Umbilical cord (tissue), 2 donors: ENCODE results near the gene FZD1. TPM values are rescaled to one million over a fixed set of nuclear protein-coding genes. Genes with fewer than 3 reads are reported as not detected.

Experiments used
- DNase-seq: peaks from one replicate; pipeline ENCODE4 v3.0.0-alpha.2; 2015; ENCODE audit warnings: low spot score
- total RNA-seq: library from RNA; depleted of rRNA; stranded (reverse); fragments of >200 nt; gene quantifications from one replicate; pipeline ENCODE4 v1.2.3, GENCODE V29; 2014; ENCODE audit warnings: low replicate concordance; ENCODE audit not compliant: insufficient read depth

Gene FZD1
- total RNA-seq, 1 donor from 2014 or later, result 33.9 TPM

DNA sequence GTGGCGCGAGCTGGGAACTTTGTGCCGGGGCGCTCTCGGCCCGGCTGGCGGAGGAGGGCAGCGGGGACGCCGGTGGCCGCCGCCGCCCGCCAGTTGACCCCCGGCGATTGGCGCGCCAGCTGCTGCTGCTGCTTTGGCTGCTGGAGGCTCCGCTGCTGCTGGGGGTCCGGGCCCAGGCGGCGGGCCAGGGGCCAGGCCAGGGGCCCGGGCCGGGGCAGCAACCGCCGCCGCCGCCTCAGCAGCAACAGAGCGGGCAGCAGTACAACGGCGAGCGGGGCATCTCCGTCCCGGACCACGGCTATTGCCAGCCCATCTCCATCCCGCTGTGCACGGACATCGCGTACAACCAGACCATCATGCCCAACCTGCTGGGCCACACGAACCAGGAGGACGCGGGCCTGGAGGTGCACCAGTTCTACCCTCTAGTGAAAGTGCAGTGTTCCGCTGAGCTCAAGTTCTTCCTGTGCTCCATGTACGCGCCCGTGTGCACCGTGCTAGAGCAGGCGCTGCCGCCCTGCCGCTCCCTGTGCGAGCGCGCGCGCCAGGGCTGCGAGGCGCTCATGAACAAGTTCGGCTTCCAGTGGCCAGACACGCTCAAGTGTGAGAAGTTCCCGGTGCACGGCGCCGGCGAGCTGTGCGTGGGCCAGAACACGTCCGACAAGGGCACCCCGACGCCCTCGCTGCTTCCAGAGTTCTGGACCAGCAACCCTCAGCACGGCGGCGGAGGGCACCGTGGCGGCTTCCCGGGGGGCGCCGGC lies 870 bp downstream of the FZD1 start:
- peak; percentile 65 for DNase-seq

DNA sequence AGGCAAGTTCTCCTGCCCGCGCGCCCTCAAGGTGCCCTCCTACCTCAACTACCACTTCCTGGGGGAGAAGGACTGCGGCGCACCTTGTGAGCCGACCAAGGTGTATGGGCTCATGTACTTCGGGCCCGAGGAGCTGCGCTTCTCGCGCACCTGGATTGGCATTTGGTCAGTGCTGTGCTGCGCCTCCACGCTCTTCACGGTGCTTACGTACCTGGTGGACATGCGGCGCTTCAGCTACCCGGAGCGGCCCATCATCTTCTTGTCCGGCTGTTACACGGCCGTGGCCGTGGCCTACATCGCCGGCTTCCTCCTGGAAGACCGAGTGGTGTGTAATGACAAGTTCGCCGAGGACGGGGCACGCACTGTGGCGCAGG lies 1.4 kb downstream of the FZD1 start:
- peak; percentile 9 for DNase-seq

DNA sequence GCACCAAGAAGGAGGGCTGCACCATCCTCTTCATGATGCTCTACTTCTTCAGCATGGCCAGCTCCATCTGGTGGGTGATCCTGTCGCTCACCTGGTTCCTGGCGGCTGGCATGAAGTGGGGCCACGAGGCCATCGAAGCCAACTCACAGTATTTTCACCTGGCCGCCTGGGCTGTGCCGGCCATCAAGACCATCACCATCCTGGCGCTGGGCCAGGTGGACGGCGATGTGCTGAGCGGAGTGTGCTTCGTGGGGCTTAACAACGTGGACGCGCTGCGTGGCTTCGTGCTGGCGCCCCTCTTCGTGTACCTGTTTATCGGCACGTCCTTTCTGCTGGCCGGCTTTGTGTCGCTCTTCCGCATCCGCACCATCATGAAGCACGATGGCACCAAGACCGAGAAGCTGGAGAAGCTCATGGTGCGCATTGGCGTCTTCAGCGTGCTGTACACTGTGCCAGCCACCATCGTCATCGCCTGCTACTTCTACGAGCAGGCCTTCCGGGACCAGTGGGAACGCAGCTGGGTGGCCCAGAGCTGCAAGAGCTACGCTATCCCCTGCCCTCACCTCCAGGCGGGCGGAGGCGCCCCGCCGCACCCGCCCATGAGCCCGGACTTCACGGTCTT lies 1.9 kb downstream of the FZD1 start:
- peak; percentile 15 for DNase-seq

- DNase-seq, result peak; percentile 25
Measured at GRCh38 chr7:91266689-91267090, 2.5 kb downstream of the FZD1 start.

DNA sequence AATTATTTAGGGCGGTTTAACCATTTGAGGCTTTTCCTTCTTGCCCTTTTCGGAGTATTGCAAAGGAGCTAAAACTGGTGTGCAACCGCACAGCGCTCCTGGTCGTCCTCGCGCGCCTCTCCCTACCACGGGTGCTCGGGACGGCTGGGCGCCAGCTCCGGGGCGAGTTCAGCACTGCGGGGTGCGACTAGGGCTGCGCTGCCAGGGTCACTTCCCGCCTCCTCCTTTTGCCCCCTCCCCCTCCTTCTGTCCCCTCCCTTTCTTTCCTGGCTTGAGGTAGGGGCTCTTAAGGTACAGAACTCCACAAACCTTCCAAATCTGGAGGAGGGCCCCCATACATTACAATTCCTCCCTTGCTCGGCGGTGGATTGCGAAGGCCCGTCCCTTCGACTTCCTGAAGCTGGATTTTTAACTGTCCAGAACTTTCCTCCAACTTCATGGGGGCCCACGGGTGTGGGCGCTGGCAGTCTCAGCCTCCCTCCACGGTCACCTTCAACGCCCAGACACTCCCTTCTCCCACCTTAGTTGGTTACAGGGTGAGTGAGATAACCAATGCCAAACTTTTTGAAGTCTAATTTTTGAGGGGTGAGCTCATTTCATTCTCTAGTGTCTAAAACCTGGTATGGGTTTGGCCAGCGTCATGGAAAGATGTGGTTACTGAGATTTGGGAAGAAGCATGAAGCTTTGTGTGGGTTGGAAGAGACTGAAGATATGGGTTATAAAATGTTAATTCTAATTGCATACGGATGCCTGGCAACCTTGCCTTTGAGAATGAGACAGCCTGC lies 3.1 kb downstream of the FZD1 start:
- peak; percentile 38 for DNase-seq

DNA sequence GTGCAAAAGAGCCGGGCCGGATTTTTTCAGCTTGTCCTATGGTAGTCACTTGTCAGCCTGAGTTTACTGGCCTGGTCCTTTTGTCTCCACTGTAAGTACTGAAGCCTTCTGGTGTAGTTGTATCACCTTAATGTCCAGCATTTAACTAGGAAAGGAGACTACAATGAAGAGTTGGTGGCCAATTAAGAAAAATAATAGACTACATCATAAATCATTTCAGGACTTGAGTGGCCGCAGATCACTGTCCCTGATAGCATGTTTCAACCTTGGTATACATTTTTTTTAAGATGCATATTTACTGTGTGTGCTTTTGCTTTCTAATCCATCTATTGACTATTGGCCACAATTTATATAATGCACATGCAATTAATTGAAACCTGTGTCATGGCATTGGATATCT lies 6.1 kb downstream of the FZD1 start:
- DNase-seq, result no peak

DNA sequence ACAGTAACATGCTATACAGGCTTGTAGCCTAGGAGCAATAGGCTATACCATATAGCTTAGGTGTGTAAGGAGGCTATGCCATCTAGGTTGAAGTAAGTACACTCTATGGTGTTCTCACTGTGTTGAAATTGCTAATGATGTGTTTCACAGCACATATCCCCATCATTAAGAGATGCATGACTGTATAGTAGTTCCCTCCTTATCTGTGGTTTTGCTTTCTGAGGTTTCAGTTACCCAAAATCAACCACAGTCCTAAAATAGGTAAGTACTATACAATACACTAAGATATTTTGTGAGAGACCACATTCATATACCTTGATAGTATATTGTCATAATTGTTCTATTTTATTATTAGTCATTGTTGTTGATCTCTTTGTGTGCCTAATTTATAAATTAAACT lies 12.7 kb downstream of the FZD1 start:
- no peak for DNase-seq

DNA sequence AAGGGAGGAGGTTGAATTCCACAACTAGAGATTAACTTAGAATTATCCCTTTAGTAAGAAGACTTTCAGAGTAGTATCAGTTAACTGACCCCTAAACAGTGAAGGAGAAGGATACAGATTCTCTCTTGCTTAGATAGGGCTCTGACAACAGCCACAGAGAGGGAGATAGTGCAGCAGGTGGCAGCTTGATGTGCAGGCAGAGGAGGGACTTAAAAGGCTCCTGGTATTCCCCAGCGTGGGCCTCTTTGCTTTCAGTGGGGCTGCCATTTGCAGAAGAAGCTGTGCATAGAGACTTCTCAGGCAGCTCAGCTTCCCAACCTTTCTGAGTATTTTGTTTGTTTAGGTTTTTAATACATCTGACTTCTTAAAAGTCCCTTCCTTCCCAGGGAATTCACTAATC lies 16.0 kb downstream of the FZD1 start:
- DNase-seq, result no peak

DNA sequence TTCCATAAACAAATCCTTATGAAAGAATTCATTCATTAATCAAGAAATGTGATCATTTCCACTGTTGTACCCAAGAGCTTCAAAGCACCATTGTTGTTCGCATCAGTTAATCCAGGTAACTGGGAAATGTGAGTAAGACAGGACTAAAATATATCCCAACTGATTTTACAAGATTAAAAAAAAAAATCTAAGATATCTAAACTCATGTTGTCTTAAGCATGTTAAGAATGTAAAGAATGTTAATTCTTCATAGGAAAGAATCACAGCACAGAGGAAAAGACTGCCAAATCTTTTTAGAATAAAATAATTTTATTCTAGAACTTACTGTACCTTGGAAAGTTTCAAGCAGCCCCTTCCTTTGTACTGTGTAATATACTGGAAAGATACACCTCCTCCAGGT lies 16.4 kb downstream of the FZD1 start:
- DNase-seq, result no peak

DNA sequence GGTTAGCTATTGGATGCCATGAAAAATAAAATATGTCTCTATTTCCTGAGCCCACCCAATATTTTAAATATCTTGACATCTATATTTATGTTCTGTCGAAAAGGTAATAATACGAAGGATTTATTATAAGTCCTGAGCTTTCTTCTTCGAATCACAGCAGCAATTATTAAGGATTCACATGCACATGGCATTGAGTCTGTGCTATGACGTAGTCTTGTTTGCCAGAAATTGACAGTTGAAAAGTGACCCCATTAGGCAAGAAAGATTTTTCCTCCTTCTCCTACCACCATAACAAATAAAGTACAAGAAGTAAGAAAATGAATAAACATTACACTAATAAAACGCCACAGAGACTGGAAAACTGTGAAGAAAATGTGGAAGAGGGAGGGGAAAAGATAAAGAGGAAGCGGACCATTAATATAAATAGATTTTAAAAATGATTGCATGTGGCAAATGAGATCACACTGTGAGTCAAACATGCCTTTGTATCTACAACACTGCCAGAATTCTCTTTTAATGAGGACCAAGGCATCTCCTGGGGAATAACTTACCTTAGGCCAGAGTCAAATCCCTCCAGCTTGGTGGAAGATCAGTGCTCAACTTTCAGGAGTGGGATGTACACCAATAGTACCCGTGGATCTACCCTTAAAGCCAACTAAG lies 21.6 kb downstream of the FZD1 start:
- no peak for DNase-seq

DNA sequence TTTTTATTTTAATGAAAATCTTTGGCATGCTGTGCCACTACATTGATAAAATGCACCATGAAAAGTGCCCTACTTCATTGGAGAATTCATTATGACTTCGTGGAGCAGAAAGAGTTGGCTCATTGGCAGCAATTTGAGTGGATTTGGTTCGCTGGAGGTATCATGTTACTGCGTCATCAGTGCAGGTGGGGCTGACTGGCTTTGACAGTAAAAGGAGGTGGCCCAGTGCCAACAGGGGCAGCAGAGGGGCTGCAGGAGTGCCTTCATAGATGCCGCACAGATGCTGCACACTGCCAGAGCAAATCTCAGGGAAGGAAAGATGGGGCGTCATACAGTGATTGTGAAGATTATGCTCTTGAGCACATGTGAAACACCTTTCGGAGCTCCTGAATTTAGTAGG lies 22.2 kb downstream of the FZD1 start:
- DNase-seq, result no peak

DNA sequence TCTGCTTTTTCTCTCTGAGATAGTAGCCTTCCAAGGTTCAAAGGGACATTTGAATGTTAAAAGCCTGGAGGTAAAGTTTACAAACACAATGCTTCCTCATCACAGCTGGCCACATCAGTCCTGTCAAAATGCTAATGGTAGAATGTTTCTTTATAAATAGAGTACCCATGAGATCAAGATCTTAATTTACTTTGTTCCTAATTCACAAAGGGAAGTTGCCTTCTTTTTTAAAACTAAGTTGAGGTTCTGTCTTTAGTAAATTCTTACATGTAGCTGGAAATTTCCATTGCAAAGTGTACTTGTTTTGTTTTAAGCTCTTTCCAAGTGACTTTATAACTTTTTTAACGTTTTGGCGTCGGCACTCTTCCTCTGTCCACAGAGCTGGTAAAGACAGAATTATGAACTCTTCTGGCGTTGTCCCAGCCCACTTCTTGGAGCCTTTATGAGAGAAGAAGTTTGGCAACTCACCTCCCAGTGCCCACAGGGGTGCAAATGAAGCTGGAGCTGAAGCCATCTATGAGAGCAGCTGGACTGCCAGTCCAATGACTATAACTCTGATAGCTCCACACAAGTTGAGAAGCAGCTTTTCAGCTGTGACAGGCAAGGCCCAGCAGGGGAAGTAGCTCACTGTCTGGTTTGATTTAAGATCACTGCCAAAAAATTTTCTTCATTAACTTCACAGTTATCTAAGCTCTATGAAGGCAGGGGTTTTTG lies 23.3 kb downstream of the FZD1 start:
- DNase-seq, result no peak

GRCh38 chr7:91288208-91288824 lies 24.1 kb downstream of the FZD1 start:
- no peak for DNase-seq

DNA sequence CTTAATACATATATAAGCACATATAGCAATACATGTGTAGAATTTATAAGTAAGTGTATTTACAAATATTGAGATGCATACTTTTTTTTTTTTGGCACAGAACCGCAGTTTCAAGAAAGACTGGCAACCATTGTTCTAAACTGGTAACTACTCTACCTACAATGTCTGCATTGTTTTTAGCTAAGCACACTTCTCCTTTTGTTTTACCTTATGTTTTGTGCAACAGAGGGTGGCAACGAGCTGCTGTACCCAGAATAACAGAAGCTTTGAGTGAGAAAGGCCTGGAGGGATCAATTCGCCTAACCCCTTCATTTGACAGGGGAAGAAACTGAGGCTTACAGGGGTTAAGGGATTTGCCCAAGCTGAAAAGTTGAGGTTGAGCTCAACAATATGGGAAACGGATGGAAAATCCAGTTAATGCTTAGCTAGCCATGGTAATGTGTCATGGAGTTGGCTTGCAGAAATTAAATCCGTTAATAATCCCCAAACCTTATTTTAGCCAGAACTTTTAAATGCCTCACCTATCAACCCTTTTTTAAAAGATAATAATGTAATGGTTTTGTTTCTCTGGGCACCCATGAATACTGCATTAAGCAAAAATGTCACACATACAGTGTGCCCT lies 25.5 kb downstream of the FZD1 start:
- no peak for DNase-seq

GRCh38 chr7:91291302-91291701 lies 27.1 kb downstream of the FZD1 start:
- DNase-seq, result no peak

DNA sequence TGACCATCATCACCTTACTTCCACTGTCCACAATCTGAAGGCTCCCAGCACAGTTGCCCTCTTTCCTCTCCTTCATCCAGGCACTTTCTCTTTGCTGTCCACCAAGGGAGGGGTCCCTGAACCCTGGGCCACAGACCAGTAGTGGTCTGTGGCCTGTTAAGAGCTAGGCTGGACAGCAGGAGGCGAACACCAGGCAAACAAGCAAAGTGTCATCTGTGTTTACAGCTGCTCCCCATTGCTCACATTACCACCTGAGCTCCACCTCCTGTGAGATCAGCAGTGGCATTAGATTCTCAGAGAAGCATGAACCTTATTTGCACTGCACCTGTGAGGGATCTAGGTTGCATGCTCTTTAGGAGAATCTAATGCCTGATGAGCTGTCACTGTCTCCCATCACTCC lies 27.7 kb downstream of the FZD1 start:
- no peak for DNase-seq

DNA sequence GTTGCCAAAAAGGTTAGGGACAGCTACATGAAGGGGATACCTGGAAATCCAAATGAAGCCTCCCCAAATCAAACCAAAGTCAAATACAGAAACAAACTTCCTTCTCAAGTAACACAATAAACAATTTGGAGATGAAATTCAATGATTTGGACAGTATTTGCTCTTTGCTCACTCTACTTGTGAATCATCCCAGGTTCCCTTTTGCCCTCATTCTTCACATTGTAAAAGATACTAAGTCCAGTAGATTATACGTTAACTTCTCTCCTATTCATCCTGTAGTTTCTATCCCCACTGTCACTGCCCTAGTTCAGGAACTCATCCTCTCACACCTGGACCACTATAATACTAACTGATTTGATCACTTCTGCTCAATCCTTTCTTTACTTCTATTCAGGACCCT lies 28.3 kb downstream of the FZD1 start:
- DNase-seq, result no peak

GRCh38 chr7:91293136-91293535 lies 28.9 kb downstream of the FZD1 start:
- no peak for DNase-seq

DNA sequence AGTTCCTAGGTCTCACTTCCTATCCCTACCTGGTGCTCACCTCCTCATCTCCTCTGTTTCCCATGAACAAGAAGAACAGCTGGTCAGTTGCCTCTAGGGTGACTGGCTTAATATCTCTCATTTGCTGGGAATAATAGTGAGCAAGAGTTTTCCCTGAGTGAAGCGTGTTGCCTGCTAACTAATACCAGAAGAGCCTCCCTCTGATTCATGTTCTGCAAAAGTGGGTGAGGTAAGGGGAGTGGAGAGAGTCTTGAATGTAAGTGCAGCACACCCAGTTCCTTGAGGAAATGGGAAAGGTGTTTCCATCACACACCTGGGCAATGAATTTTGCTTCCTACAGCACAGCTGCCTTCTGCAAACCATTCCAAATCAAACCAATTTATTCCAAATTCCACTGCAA lies 29.6 kb downstream of the FZD1 start:
- no peak for DNase-seq

DNA sequence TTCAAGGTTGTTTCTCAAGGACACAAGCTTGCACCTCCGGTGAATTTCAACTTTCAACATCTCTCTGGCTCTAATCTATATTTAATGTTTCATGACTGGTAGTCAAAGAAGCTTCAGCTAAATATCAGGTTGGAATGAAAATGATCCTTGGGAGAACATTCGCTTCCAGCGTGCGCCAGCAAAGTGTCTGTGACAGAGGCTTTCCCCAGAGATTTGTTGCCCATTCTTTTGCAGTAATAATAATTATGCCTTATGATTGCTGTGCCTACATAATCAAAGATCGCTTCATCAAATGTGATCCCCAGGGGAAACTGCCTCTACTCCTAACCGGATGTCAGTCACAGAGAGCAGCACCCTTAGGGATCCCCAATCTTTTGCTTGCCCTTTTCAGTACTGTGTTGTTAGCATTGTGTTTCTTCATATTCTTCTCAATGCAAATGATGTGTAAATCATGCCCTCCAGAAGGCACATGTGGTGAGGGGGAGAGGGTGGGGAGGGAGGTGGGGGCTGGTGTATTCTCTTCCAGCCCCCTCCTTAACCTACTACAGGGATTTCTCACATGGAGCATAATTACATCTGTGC lies 30.5 kb downstream of the FZD1 start:
- no peak for DNase-seq
